Thymus (tissue), 11 donors: ENCODE data around the gene SP3. TPM values are rescaled to one million over a fixed set of nuclear protein-coding genes. Genes with fewer than 3 reads are reported as not detected.

Source experiments
- DNase-seq, 9 donors: peaks; one replicate each; pipeline ENCODE4 v3.0.0-alpha.2; 2013; ENCODE audit warnings: low spot score in 9 of 9, low read depth in 6 of 9, missing footprints in 1 of 9
- H3K27ac ChIP-seq, 2 donors: one replicate each; pipeline ENCODE4 v1.5.1; 2013; ENCODE audit warnings: control low read depth in 1 of 2, low read depth in 1 of 2, low read length in 1 of 2, mild to moderate bottlenecking in 1 of 2, moderate library complexity in 1 of 2
- H3K27me3 ChIP-seq, 2 donors: one replicate each; pipeline ENCODE4 v1.5.1; 2013; ENCODE audit warnings: low read length in 1 of 2; ENCODE audit not compliant: control insufficient read depth in 2 of 2, insufficient read depth in 1 of 2
- H3K36me3 ChIP-seq, 2 donors: one replicate each; pipeline ENCODE4 v1.5.1; 2013; ENCODE audit warnings: low read length in 1 of 2, mild to moderate bottlenecking in 1 of 2, moderate library complexity in 1 of 2; ENCODE audit not compliant: control insufficient read depth in 2 of 2, insufficient read depth in 2 of 2
- H3K4me1 ChIP-seq, 2 donors: one replicate each; pipeline ENCODE4 v1.5.1; 2013; ENCODE audit warnings: low read length in 2 of 2; ENCODE audit not compliant: control insufficient read depth in 2 of 2, insufficient read depth in 2 of 2
- H3K4me3 ChIP-seq, 2 donors: one replicate each; pipeline ENCODE4 v1.5.1; 2013; ENCODE audit warnings: low read length in 2 of 2, control low read depth in 1 of 2, mild to moderate bottlenecking in 1 of 2
- H3K9me3 ChIP-seq, 2 donors: one replicate each; pipeline ENCODE4 v1.5.1; 2013; ENCODE audit warnings: low read length in 1 of 2, mild to moderate bottlenecking in 1 of 2; ENCODE audit not compliant: control insufficient read depth in 2 of 2, insufficient read depth in 1 of 2
- WGBS: extraction: QIAGEN DNeasy Blood & Tissue Kit; methylation state at CpG from one replicate; pipeline ENCODE4 v1.1.7; 2013; 5-methylcytosine and 5-hydroxymethylcytosine counted together
- polyA plus RNA-seq: library from polyadenylated mRNA; stranded (reverse); fragments of 200-250 nt; gene quantifications from one replicate; pipeline ENCODE4 v1.2.3, GENCODE V29; 2013
- total RNA-seq: library from RNA; stranded (reverse); fragments of 120-200 nt; gene quantifications from one replicate; pipeline ENCODE4 v1.2.4, GENCODE V29; 2013
- donor health status: healthy.

Gene SP3
- total and polyA plus RNA-seq, 2 donors = 43.7 to 168 TPM

DNA sequence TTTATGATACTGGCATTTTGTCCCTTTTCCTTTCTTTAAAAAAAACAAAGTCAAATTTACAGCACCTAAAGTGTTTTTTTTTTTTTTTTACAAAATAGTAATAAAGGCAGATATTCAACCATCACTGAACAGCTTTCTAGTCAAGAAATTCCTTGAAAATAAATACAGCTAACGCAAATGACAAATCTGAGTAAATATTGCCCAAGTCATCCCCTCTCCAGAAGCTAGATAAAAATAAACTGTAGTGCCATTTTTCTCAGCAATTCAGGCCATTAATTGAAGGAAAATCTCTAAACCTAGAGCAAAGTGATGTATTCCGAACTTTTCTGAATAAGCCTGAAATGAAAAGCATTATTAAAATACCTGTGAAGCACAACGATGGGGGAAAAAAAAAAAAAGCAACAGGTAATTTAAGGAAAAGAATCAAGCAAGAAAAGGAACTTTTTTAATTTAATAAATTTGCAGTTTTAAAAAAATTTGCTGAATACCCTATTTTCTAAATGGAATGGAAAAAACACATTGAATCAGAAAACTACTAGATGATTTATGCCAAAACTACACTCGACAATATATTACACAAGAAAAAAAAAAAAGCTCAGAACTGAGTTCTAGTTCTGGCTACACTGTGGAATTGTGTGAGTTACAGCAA, 6.9 kb downstream of the SP3 start:
- Histone ChIP-seq H3K4me1 (peaks cover 0 to 4% of the 10 kb centered on the region in 2 donors), H3K27me3 (no peaks in the 10 kb centered on the region), H3K4me3 (no peak overlapping the region), H3K27ac (no peak overlapping the region), H3K9me3 (no peaks in the 10 kb centered on the region), H3K36me3 (peaks cover 15 to 36% of the 10 kb centered on the region in 2 donors)
- 83% methylated on average over 4 of the region's 4 CpGs for WGBS
- DNase-seq = no peak

DNA sequence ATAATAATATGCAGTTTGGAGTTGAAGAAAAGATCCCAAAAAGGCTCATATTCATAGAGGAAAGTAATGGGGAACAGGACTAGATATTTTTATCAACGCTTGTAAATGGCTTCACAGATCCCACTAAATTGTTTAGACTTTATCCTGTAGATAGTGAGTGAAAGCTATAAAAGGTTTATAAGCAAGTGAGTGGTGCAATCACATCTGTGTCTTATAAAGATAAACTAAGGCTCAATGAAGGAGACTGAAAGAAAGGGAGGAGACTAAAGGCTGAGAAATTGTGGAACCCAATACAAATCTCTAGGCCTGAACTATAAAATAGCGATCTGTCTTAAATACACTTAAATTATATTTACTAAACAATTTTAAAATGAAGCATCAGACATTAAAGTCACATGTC, 7.7 kb downstream of the SP3 start:
- no peak overlapping the region for H3K4me3 ChIP-seq
- DNase-seq = no peak
- 94% methylated on average over 2 of the region's 2 CpGs for WGBS
- no peaks in the 10 kb centered on the region for H3K9me3 ChIP-seq
- H3K36me3 ChIP-seq = peaks cover 19 to 44% of the 10 kb centered on the region in 2 donors
- peaks cover 0 to 4% of the 10 kb centered on the region in 2 donors for H3K4me1 ChIP-seq
- H3K27ac ChIP-seq = no peak overlapping the region
- H3K27me3 ChIP-seq = no peaks in the 10 kb centered on the region

DNA sequence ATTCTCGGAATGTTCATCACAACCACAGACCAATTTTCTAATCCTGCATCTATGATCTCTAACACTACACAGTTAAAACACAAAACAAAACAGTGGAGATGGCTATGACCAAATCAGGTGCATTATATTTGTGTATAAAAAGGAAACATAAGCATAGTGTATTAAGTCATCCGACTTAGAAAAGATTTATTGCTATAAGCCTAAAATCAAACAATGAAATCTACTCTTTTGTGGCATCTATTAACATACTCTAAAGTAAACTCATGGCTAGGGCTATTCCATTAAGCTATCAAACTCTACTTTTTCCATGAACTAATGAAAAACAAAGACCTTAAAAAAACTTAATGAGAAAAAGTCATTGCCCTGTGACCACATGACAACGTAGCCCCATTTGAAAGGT, 8.7 kb downstream of the SP3 start:
- H3K27ac ChIP-seq = no peak overlapping the region
- 81% methylated on average over 3 of the region's 3 CpGs for WGBS
- DNase-seq = no peak
- peaks cover 19 to 44% of the 10 kb centered on the region in 2 donors for H3K36me3 ChIP-seq
- no peak overlapping the region for H3K4me3 ChIP-seq
- H3K27me3 ChIP-seq = no peaks in the 10 kb centered on the region
- H3K9me3 ChIP-seq = no peaks in the 10 kb centered on the region
- peaks cover 0 to 4% of the 10 kb centered on the region in 2 donors for H3K4me1 ChIP-seq

DNA sequence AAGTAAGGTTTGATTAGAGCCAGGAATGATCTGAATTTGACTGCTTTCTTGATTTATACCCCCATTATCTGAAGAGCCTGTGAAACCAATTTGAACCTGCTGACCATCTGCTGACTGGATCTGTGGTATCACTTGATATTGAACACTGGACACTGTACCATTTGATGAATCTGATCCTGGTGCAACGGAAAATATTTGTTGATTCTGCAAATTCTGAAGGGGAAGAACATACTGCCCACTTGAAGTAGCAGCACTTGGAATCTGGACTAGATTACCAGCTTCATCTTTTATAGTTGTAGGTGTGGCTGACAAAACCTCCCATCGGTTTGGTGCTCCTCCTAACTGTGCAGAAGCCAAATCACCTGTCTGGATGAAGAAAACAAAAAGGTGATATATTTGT, 9.3 kb downstream of the SP3 start:
- Histone ChIP-seq H3K4me3 (no peak overlapping the region), H3K27me3 (no peaks in the 10 kb centered on the region), H3K4me1 (peaks cover 0 to 4% of the 10 kb centered on the region in 2 donors), H3K27ac (no peak overlapping the region), H3K36me3 (peaks cover 19 to 39% of the 10 kb centered on the region in 2 donors), H3K9me3 (no peaks in the 10 kb centered on the region)
- WGBS = 91% methylated on average over 2 of the region's 2 CpGs
- DNase-seq = no peak

DNA sequence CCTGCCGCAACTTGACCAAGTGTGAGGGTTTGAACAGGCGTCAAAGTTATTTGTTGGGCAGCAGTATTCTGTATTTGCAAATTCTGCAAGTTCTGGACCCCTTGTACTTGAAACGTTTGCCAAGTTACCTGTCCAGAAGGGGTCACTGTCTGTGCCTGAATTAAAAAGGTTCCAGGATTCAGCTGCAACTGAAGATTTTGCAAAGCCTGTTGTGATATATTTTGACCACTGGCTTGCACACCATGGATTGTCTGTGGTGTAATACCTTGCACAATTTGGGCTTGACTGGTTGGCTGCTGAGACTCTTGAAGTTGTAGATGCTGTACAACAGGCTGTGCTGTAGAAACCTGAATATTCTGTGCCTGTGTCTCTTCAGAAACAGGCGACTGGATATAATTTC, 10.2 kb downstream of the SP3 start:
- H3K27ac ChIP-seq = no peak overlapping the region

DNA sequence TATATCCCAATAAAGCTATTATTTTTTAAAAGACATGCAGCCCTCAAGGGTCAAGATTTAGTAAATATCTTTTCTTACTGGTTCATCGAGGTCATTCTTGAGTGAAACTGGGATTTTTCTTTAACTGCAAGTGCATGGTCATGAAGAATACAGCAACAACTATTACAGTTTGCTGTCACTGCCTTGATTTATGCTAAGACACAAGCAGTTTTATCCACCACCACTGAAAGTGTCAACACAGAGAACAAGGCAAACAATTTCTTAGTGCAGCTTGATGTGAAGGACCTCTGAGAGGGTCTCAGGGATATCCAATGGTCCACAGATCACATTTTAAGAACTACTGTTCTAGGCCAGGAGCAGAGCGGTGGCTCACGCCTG, 12.1 kb downstream of the SP3 start:
- Histone ChIP-seq H3K36me3 (peaks cover 19 to 52% of the 10 kb centered on the region in 2 donors), H3K27me3 (no peaks in the 10 kb centered on the region), H3K27ac (no peak overlapping the region), H3K9me3 (no peaks in the 10 kb centered on the region), H3K4me3 (no peak overlapping the region), H3K4me1 (peaks cover 0 to 3% of the 10 kb centered on the region in 2 donors)
- WGBS = 98% methylated on average over 3 of the region's 3 CpGs
- DNase-seq = no peak

More for the DNA sequence above, 10.2 kb downstream of the SP3 start:
- no peaks in the 10 kb centered on the region for H3K9me3 ChIP-seq
- no peak for DNase-seq
- no peak overlapping the region for H3K4me3 ChIP-seq
- peaks cover 19 to 42% of the 10 kb centered on the region in 2 donors for H3K36me3 ChIP-seq
- peaks cover 0 to 7% of the 10 kb centered on the region in 2 donors for H3K4me1 ChIP-seq
- 92% methylated on average over 4 of the region's 4 CpGs for WGBS
- H3K27me3 ChIP-seq = no peaks in the 10 kb centered on the region

DNA sequence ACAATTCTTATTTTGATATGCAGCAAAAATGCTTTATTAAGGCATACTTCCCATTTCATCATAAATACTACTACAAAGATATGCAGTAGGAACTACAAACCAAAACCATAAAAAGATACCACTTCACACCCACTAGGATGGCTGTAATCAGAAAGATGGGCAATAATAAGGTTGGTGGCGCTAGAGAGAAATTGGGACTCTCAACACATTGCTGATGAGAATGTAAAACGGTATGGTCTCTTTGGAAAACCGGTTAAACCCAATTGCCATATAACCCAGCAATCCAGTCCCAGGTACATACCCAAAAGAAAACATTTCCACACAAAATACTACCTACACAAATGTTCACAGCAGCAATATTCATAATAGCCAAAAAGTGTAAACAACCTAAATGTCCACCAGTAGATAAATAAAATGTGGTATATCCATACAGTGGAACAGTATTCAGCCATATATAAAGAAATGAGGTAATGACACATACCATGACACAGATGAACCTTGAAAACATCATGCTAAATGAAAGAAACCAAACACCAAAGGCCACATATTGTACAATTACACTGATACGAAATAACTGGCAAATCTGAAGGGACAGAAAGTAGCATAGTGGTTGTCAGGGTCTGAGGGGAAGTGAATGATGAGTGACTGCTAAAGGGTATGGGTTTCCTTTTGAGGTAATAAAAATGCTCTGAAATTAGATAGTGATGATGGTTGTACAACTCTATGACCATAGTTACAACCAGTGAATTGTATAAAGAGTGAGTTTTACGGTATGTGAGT, 12.7 kb downstream of the SP3 start:
- Histone ChIP-seq H3K9me3 (no peaks in the 10 kb centered on the region), H3K27me3 (no peaks in the 10 kb centered on the region), H3K4me3 (no peak overlapping the region), H3K4me1 (peaks cover 0 to 3% of the 10 kb centered on the region in 2 donors), H3K36me3 (peaks cover 19 to 57% of the 10 kb centered on the region in 2 donors), H3K27ac (no peak overlapping the region)
- 96% methylated on average over 5 of the region's 5 CpGs for WGBS
- DNase-seq = no peak

DNA sequence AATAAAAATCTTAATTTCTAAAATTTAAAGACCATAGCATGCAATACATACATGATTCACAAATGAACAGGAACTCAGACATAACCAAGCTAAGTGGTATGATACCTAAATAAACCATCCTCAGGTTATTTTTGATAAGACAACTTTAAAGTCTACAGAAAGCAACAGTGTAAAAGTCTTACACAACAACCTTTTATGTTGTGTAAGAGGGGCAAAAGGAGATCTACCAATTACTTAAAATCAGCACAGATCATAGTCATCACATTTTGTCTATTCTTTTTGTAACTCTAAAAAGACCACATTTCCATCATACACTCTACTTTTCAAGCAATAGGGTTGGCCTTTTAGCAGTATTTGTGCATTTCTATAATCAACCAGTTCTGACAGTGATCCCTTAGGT, 16.3 kb downstream of the SP3 start:
- H3K4me3 ChIP-seq = no peak overlapping the region
- H3K4me1 ChIP-seq = peaks cover 0 to 3% of the 10 kb centered on the region in 2 donors
- no peak for DNase-seq
- no peak overlapping the region for H3K27ac ChIP-seq
- no peaks in the 10 kb centered on the region for H3K27me3 ChIP-seq
- H3K36me3 ChIP-seq = peaks cover 5 to 37% of the 10 kb centered on the region in 2 donors
- no peaks in the 10 kb centered on the region for H3K9me3 ChIP-seq

DNA sequence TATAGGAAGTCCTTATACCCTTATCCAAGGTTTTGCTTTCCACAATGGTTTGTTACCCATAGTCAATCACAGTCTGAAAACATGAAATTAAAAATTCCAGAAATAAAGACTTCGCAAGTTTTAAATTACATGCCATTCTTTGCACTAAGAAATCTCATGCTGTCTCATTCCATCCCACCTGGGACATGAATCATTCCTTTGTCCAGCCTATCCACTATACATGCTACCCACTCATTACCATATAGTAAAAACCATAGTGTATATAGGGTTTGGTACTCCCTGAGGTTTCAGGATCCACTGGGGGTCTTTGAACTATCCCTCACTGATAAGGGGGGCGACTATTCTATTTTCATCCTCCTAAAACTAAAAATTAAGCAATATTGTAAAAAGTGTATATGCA, 17.0 kb downstream of the SP3 start:
- DNase-seq = no peak
- Histone ChIP-seq H3K9me3 (no peaks in the 10 kb centered on the region), H3K36me3 (peaks cover 3 to 34% of the 10 kb centered on the region in 2 donors), H3K27ac (no peak overlapping the region), H3K4me1 (peaks cover 0 to 3% of the 10 kb centered on the region in 2 donors), H3K4me3 (no peak overlapping the region), H3K27me3 (no peaks in the 10 kb centered on the region)
- WGBS = 97% methylated on average over 2 of the region's 2 CpGs
